ENCODE results near the gene MTURN. TPM values are rescaled to one million over a fixed set of nuclear protein-coding genes. Genes with fewer than 3 reads are reported as not detected.
A peak's percentile ranks its signal among the peaks of the same experiment; 100 is the strongest.

The MTURN gene
- total and polyA plus RNA-seq, 10 of the 15 experiments (the other 5 are each of a cell fraction or from before 2014, with no cell fraction given) = 0.52 to 5.0 (median 3.3) TPM

- TF ChIP-seq, protein P1, sequence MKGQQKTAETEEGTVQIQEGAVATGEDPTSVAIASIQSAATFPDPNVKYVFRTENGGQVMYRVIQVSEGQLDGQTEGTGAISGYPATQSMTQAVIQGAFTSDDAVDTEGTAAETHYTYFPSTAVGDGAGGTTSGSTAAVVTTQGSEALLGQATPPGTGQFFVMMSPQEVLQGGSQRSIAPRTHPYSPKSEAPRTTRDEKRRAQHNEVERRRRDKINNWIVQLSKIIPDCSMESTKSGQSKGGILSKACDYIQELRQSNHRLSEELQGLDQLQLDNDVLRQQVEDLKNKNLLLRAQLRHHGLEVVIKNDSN (IDR thresholded peaks at IDR 0.05; ENCODE audit: borderline replicate concordance, extremely low read length, insufficient read depth, low read depth, low read length) = no peak
- TF ChIP-seq POU2F2 (IDR thresholded peaks at IDR 0.05; ENCODE audit: borderline replicate concordance, low read depth, low read length) (no peak), ZNF24 (IDR thresholded peaks at IDR 0.05) (0 out of 2 replicates have a peak, but pooled peaks have one; percentile 53), ZBED1 (IDR thresholded peaks at IDR 0.05; ENCODE audit: borderline replicate concordance) (no peak), RUNX3 (IDR thresholded peaks at IDR 0.05; ENCODE audit: low read length) (peak; percentile 27; the same call in 1 of the 2 replicates)
These were observed 45.9 kb downstream of the MTURN start (continued) for GRCh38 chr7:30180718-30181117.

DNA sequence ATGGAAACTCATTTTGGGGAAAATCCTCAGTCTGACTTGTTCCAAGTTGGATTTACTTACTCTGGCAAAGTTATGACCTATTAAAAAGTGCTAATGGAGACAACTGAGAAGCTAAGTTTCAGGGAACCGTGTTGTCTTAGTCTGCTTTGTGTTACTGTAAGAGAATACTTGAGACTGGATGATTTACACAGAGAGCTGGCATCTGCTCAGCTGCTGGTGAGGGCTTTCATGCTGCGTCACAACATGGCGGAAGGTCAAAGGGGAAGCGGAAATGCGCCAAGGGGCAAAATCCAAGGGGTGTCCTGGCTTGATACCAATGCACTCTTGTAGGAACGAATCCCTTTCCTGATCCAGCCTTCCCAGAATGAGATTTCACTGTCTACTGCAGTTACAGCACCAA lies 46.4 kb downstream of the MTURN start:
- no peaks in the 10 kb centered on the region for H3K79me2 ChIP-seq (ENCODE audit: control insufficient read depth, insufficient read depth, low read length)
- TF ChIP-seq E2F4 (IDR thresholded peaks at IDR 0.05; ENCODE audit: low read depth, low read length) = no peak
- no peak for TF ChIP-seq EP300 (IDR thresholded peaks at IDR 0.05; ENCODE audit: borderline replicate concordance in 1 of 2, control insufficient read depth in 1 of 2, low read depth in 2 of 2, low read length in 2 of 2)
- TF ChIP-seq NR2C1 (IDR thresholded peaks at IDR 0.05) = no peak
- TF ChIP-seq MYB (IDR thresholded peaks at IDR 0.05; ENCODE audit: borderline replicate concordance, low read depth, low read length) = no peak
- no peak for TF ChIP-seq ATF7 (IDR thresholded peaks at IDR 0.05; ENCODE audit: low read depth)
- no peak for TF ChIP-seq SKIL (IDR thresholded peaks at IDR 0.05; ENCODE audit: low read depth, poor library complexity, severe bottlenecking)
- no peak for TF ChIP-seq RCOR1 (conservative IDR thresholded peaks at IDR 0.05; ENCODE audit: low read depth, low read length)
- no peak for TF ChIP-seq STAT3 (IDR thresholded peaks at IDR 0.05; ENCODE audit: low read depth, low read length)
- no peak for TF ChIP-seq SREBF2 (IDR thresholded peaks at IDR 0.05; ENCODE audit: low read length)
- no peak for TF ChIP-seq POU2F2 (IDR thresholded peaks at IDR 0.05; ENCODE audit: borderline replicate concordance, low read depth, low read length)
- TF ChIP-seq RELB (IDR thresholded peaks at IDR 0.05; ENCODE audit: low read depth) = no peak
- TF ChIP-seq KAT2A (conservative IDR thresholded peaks at IDR 0.05; ENCODE audit: control insufficient read depth, low read depth, low read length) = no peak
- no peak overlapping the region for H3K27ac ChIP-seq (ENCODE audit: control insufficient read depth, insufficient read depth)
- CTCF ChIA-PET = interaction anchor here (0.5 to 10.4 kb wide), 7 partner anchors 8 to 330 kb away, joined by 3 to 78 read pairs (median 4); no protein-coding TSS in a partner anchor
- POLR2A ChIA-PET = interaction anchor here (0.5 to 1.8 kb wide), 2 partner anchors 10 to 26 kb away, joined by 3 to 9 read pairs; no protein-coding TSS in a partner anchor
- no peak overlapping the region for H3K4me3 ChIP-seq
- RAD21 ChIA-PET (ENCODE audit: unreplicated experiment) = interaction anchor here (1.0 to 4.3 kb wide), 5 partner anchors 20 to 141 kb away, joined by 3 to 42 read pairs (median 11); no protein-coding TSS in a partner anchor
- no peaks in the 10 kb centered on the region for H3K36me3 ChIP-seq (ENCODE audit: control insufficient read depth in 2 of 2, insufficient read depth in 2 of 2, low read length in 1 of 2)
- DNase-seq (ENCODE audit: low read depth, low spot score) = no peak
- SMC1A ChIA-PET (ENCODE audit: uncharacterized antibody, unreplicated experiment) = interaction anchor here (0.8 to 11.2 kb wide), 12 partner anchors 12 to 170 kb away, joined by 3 to 87 read pairs (median 11); no protein-coding TSS in a partner anchor
- no TSS peak for BruUV-seq (replicated peaks)
- H3K9me3 ChIP-seq (replicated peaks; ENCODE audit: control insufficient read depth, insufficient read depth, low read length) = no peaks in the 10 kb centered on the region; the same call in 2 of the 3 replicates
- in situ Hi-C loops (cut with MboI) = no loop called here
- no peak for ATAC-seq
- no peaks in the 10 kb centered on the region for H3K27me3 ChIP-seq (replicated peaks in 1 of 2; ENCODE audit: control insufficient read depth in 2 of 2, insufficient read depth in 2 of 2, low read length in 1 of 2)
- no peaks in the 10 kb centered on the region for H4K20me1 ChIP-seq (ENCODE audit: control insufficient read depth, insufficient read depth)
- intact Hi-C loops (cut with micrococcal nuclease; ENCODE audit: unreplicated experiment) = loop anchor here (2.0 kb wide), 1 partner anchor 20 kb away; no protein-coding TSS in a partner anchor
- no peak overlapping the region for H2AFZ ChIP-seq (ENCODE audit: control insufficient read depth, low read depth, low read length)
- no peak overlapping the region for H3K9ac ChIP-seq (ENCODE audit: control insufficient read depth, insufficient read depth, low read length)
- no peak overlapping the region for H3K4me2 ChIP-seq (ENCODE audit: control insufficient read depth, insufficient read depth)
- peaks cover 32% of the 10 kb centered on the region for H3K4me1 ChIP-seq (ENCODE audit: control insufficient read depth, insufficient read depth, low read length)
- FAIRE-seq = no peak
- WGBS (ENCODE audit: insufficient coverage, insufficient replicate concordance, low lambda C conversion rate, missing lambda C conversion rate) = 87% methylated on average over 6 of the region's 6 CpGs

Measured in GM12878 (cell line).